H9 (cell line): Measurements from ENCODE around the gene DLK1. TPM values are rescaled to one million over a fixed set of nuclear protein-coding genes. Genes with fewer than 3 reads are reported as not detected.

Experiments used
- DNase-seq: peaks from one replicate; pipeline ENCODE4 v3.0.0-alpha.2; 2017
- H2AFZ ChIP-seq: one replicate; pipeline ENCODE4 v1.6.1; 2013; ENCODE audit warnings: mild to moderate bottlenecking, low read length, control low read depth, moderate library complexity
- H2AK5ac ChIP-seq: 2 replicates; pipeline ENCODE4 v1.6.1; 2013; ENCODE audit warnings: low read length, control low read depth, mixed read lengths; ENCODE audit not compliant: insufficient read length
- H2BK120ac ChIP-seq: one replicate; pipeline ENCODE4 v1.6.1; 2013; ENCODE audit warnings: low read depth, mild to moderate bottlenecking, low read length, control low read depth, inconsistent platforms; ENCODE audit not compliant: poor library complexity, severe bottlenecking
- H2BK12ac ChIP-seq: 2 replicates; pipeline ENCODE4 v1.6.1; 2013; ENCODE audit warnings: low read length, control low read depth, mixed read lengths, low read depth; ENCODE audit not compliant: insufficient read length
- H2BK15ac ChIP-seq: 2 replicates; pipeline ENCODE4 v1.6.1; 2013; ENCODE audit warnings: low read depth, low read length, control low read depth
- H2BK20ac ChIP-seq: one replicate; pipeline ENCODE4 v1.6.1; 2013; ENCODE audit warnings: low read depth, mild to moderate bottlenecking, low read length, control low read depth, inconsistent platforms; ENCODE audit not compliant: poor library complexity, severe bottlenecking
- H2BK5ac ChIP-seq: 2 replicates; pipeline ENCODE4 v1.6.1; 2013; ENCODE audit warnings: low read length, control low read depth, mixed read lengths; ENCODE audit not compliant: insufficient read length
- H3K14ac ChIP-seq: 2 replicates; pipeline ENCODE4 v1.6.1; 2013; ENCODE audit warnings: low read length, control low read depth; ENCODE audit not compliant: insufficient read depth
- H3K18ac ChIP-seq: 2 replicates; pipeline ENCODE4 v1.6.1; 2013; ENCODE audit warnings: low read depth, mild to moderate bottlenecking, mixed read lengths, low read length, control low read depth; ENCODE audit not compliant: insufficient read length
- H3K23ac ChIP-seq: 2 replicates; pipeline ENCODE4 v1.6.1; 2013; ENCODE audit warnings: low read length, control low read depth, mixed read lengths, low read depth; ENCODE audit not compliant: insufficient read length
- H3K23me2 ChIP-seq: 2 replicates; pipeline ENCODE4 v1.6.1; 2013; ENCODE audit warnings: low read depth, mild to moderate bottlenecking, mixed read lengths, low read length, control low read depth; ENCODE audit not compliant: insufficient read length, poor library complexity, severe bottlenecking
- H3K27ac ChIP-seq: 2 replicates; pipeline ENCODE4 v1.5.1; 2013; ENCODE audit warnings: low read length, control low read depth, mixed read lengths, low read depth; ENCODE audit not compliant: insufficient read length
- H3K27me3 ChIP-seq: 2 replicates; pipeline ENCODE4 v1.6.1; 2013; ENCODE audit warnings: low read length, control low read depth, inconsistent platforms; ENCODE audit not compliant: insufficient read depth
- H3K4ac ChIP-seq: 2 replicates; pipeline ENCODE4 v1.6.1; 2013; ENCODE audit warnings: low read depth, mild to moderate bottlenecking, control low read depth, inconsistent platforms, low read length, moderate library complexity
- H3K4me1 ChIP-seq: 2 replicates; pipeline ENCODE4 v1.6.1; 2013; ENCODE audit warnings: low read length, control low read depth, inconsistent platforms; ENCODE audit not compliant: insufficient read depth
- H3K4me2 ChIP-seq: 2 replicates; pipeline ENCODE4 v1.6.1; 2013; ENCODE audit warnings: low read length, control low read depth, mixed read lengths; ENCODE audit not compliant: insufficient read length, insufficient read depth
- H3K56ac ChIP-seq: 2 replicates; pipeline ENCODE4 v1.6.1; 2013; ENCODE audit warnings: low read depth, mild to moderate bottlenecking, mixed read lengths, low read length, control low read depth; ENCODE audit not compliant: insufficient read length
- H3K79me1 ChIP-seq: 2 replicates; pipeline ENCODE4 v1.6.1; 2013; ENCODE audit warnings: low read depth, mild to moderate bottlenecking, moderate library complexity, low read length, control low read depth, inconsistent platforms; ENCODE audit not compliant: insufficient read depth, poor library complexity, severe bottlenecking
- H3K79me2 ChIP-seq: 2 replicates; pipeline ENCODE4 v1.6.1; 2013; ENCODE audit warnings: low read length, control low read depth, inconsistent platforms; ENCODE audit not compliant: insufficient read depth
- H3K9ac ChIP-seq: 2 replicates; pipeline ENCODE4 v1.6.1; 2013; ENCODE audit warnings: low read length, control low read depth, mixed read lengths; ENCODE audit not compliant: insufficient read length; ENCODE audit errors: extremely low read depth
- H3K9me3 ChIP-seq: one replicate; pipeline ENCODE4 v1.6.1; 2013; ENCODE audit warnings: low read depth, low read length, inconsistent platforms; ENCODE audit not compliant: control insufficient read depth
- H3T11ph ChIP-seq: one replicate; pipeline ENCODE4 v1.6.1; 2013; ENCODE audit warnings: mild to moderate bottlenecking, low read length, control low read depth, inconsistent platforms
- H4K20me1 ChIP-seq: one replicate; pipeline ENCODE4 v1.6.1; 2013; ENCODE audit not compliant: control insufficient read depth, insufficient read length, insufficient read depth
- H4K5ac ChIP-seq: 2 replicates; pipeline ENCODE4 v1.6.1; 2013; ENCODE audit warnings: low read depth, mild to moderate bottlenecking, mixed read lengths, low read length, control low read depth; ENCODE audit not compliant: insufficient read length
- H4K8ac ChIP-seq: replicated peaks from 2 replicates; pipeline ENCODE4 v1.6.1; 2013; ENCODE audit warnings: low read length, control low read depth, mixed read lengths, low read depth; ENCODE audit not compliant: insufficient read length
- H4K91ac ChIP-seq: 2 replicates; pipeline ENCODE4 v1.6.1; 2013; ENCODE audit warnings: low read depth, mild to moderate bottlenecking, moderate library complexity, mixed read lengths, low read length, control low read depth; ENCODE audit not compliant: insufficient read length
- H3K27ac Mint-ChIP-seq, 3 experiments: 2 replicates in 2 of 3; 3 replicates in 1 of 3; pipeline ENCODE4 v1.8.0; 2020 to 2021; ENCODE audit warnings: mixed read lengths in 3 of 3, mild to moderate bottlenecking in 1 of 3, moderate library complexity in 1 of 3
- H3K27me3 Mint-ChIP-seq: 2 replicates; pipeline ENCODE4 v1.8.0; 2021; ENCODE audit warnings: low read depth, mild to moderate bottlenecking, moderate library complexity, mixed read lengths
- H3K36me3 Mint-ChIP-seq, 3 experiments: 2 replicates in 2 of 3; 3 replicates in 1 of 3; pipeline ENCODE4 v1.8.0; 2020 to 2021; ENCODE audit warnings: low read depth in 3 of 3, mixed read lengths in 3 of 3; ENCODE audit not compliant: insufficient read depth in 1 of 3
- H3K4me1 Mint-ChIP-seq, 2 experiments: 2 replicates each; pipeline ENCODE4 v1.8.0; 2020; ENCODE audit warnings: mixed read lengths in 2 of 2
- H3K4me3 Mint-ChIP-seq, 2 experiments: 2 replicates in 1 of 2; 3 replicates in 1 of 2; pipeline ENCODE4 v1.8.0; 2020 to 2021; ENCODE audit warnings: mild to moderate bottlenecking in 2 of 2, mixed read lengths in 2 of 2, moderate library complexity in 1 of 2
- H3K9me3 Mint-ChIP-seq, 2 experiments: 2 replicates in 1 of 2; 3 replicates in 1 of 2; pipeline ENCODE4 v1.8.0; 2020; ENCODE audit warnings: mild to moderate bottlenecking in 2 of 2, mixed read lengths in 2 of 2, moderate library complexity in 1 of 2
- CTCF ChIP-seq: fragments of 200-600 bp; sonication (generic); conservative IDR thresholded peaks from 3 replicates; pipeline ENCODE4 v1.8.0; 2021; ENCODE audit warnings: antibody characterized with exemption, mild to moderate bottlenecking
- WGBS: extraction: QIAGEN DNeasy Blood & Tissue Kit; methylation state at CpG from one replicate; pipeline ENCODE4 v1.1.7; 2013; ENCODE audit warnings: missing lambda C conversion rate, low lambda C conversion rate, mixed read lengths; ENCODE audit not compliant: insufficient read length; ENCODE audit errors: extremely low coverage; 5-methylcytosine and 5-hydroxymethylcytosine counted together
- total RNA-seq: library from RNA; stranded (reverse); gene quantifications from 2 replicates; pipeline ENCODE4 v1.2.1, GENCODE V29; 2021

The DLK1 gene
- total RNA-seq, 1 experiment from 2014 or later: 2.8 TPM

- Histone ChIP-seq H3T11ph (no peak overlapping the region), H3K79me2 (no peaks in the 10 kb centered on the region), H3K4me2 (no peak overlapping the region), H2AK5ac (no peak overlapping the region), H2BK5ac (no peak overlapping the region), H3K27me3 (peaks cover 24% of the 10 kb centered on the region; the same call in 1 of the 2 replicates), H4K5ac (no peak overlapping the region), H3K27ac (no peak overlapping the region), H2BK20ac (no peak overlapping the region), H3K9me3 (no peaks in the 10 kb centered on the region), H3K79me1 (no peaks in the 10 kb centered on the region), H3K18ac (no peak overlapping the region), H2BK12ac (no peak overlapping the region), H2AFZ (no peak overlapping the region), H2BK120ac (no peak overlapping the region), H4K20me1 (no peaks in the 10 kb centered on the region), H3K4ac (no peak overlapping the region), H4K91ac (no peak overlapping the region), H3K23ac (no peak overlapping the region), H2BK15ac (no peak overlapping the region), H3K14ac (no peak overlapping the region), H3K56ac (no peak overlapping the region), H3K4me1 (no peaks in the 10 kb centered on the region), H3K23me2 (peaks cover 8% of the 10 kb centered on the region), H3K9ac (no peak overlapping the region), H4K8ac (no peak overlapping the region)
- no peak overlapping the region for H3K4me3 Mint-ChIP-seq
- no peak for DNase-seq
- no peak overlapping the region for H3K27ac Mint-ChIP-seq
- H3K4me1 Mint-ChIP-seq: peaks cover 8 to 51% of the 10 kb centered on the region in 2 experiments
- H3K36me3 Mint-ChIP-seq: peaks cover 0 to 4% (median 0%) of the 10 kb centered on the region in 3 experiments; a peak in 3 of 7 replicates
- peaks cover 5 to 8% of the 10 kb centered on the region in 2 experiments for H3K9me3 Mint-ChIP-seq
- H3K27me3 Mint-ChIP-seq: peaks cover 68% of the 10 kb centered on the region
- WGBS: no CpG with 5 or more reads among the region's 7 CpGs
- no peak for TF ChIP-seq CTCF
Measured at GRCh38 chr14:100729982-100730381, 3.3 kb downstream of the DLK1 start.
